K562 (cell line): ENCODE data around the gene ASIC3. TPM values are rescaled to one million over a fixed set of nuclear protein-coding genes. Genes with fewer than 3 reads are reported as not detected.
A peak's percentile ranks its signal among the peaks of the same experiment; 100 is the strongest.

Experiments used
- ATAC-seq: fragments of 200-7000 bp; cut with Tn5 transposase; 3 replicates; pipeline ENCODE4 v1.9.1; 2020; ENCODE audit warnings: moderate library complexity
- BruUV-seq: library from RNA; stranded (reverse); fragments of 400-500 nt; replicated peaks from 2 replicates; lab custom pipeline; 2021; lab: Mats Ljungman, UMichigan
- CTCF ChIA-PET: fragments of 300-600 bp; formaldehyde crosslinking; extraction: SDS; loops from one replicate; lab custom pipeline; 2021; ENCODE audit warnings: low intra/inter-chr PET ratio; lab: Yijun Ruan, JAX
- POLR2A ChIA-PET: fragments of 300-600, 350-650 bp; sonication (Branson Sonifier 250); formaldehyde crosslinking; extraction: SDS; loops from one replicate; lab custom pipeline; 2021; ENCODE audit warnings: antibody characterized with exemption, inconsistent platforms; lab: Yijun Ruan, JAX
- DNase-seq, 4 experiments: peaks; one replicate each; pipeline versions ENCODE4 v3.0.0 to v3.0.0-alpha.2; 2011 to 2018; ENCODE audit warnings: low spot score in 3 of 4, mixed read lengths in 3 of 4; ENCODE audit errors: extremely low read depth in 1 of 4
- FAIRE-seq: peaks from 2 replicates; lab custom pipeline; 2011; peaks lifted over from hg19 to GRCh38; lab: Jason Lieb, UNC
- H2AFZ ChIP-seq: 2 replicates; pipeline ENCODE4 v1.6.0; 2011; ENCODE audit warnings: low read depth, low read length, control low read depth, inconsistent platforms
- H3K27ac ChIP-seq: fragments of 200-600 bp; 3 replicates; pipeline ENCODE4 v1.8.0; 2011; ENCODE audit warnings: low read depth, mild to moderate bottlenecking, control low read depth, inconsistent platforms, low read length, moderate library complexity, mixed read lengths; ENCODE audit errors: extremely low read depth
- H3K27me3 ChIP-seq, 2 experiments: fragments of 300-600 bp in 1 of 2; 2 replicates in 1 of 2; 3 replicates in 1 of 2; pipeline versions ENCODE4 v1.6.0 to v1.8.0; 2011; ENCODE audit warnings: inconsistent platforms in 2 of 2, low read length in 2 of 2, mild to moderate bottlenecking in 1 of 2, mixed read lengths in 1 of 2, moderate library complexity in 1 of 2; ENCODE audit not compliant: control insufficient read depth in 2 of 2, insufficient read depth in 2 of 2
- H3K36me3 ChIP-seq: fragments of 300-600 bp; 3 replicates; pipeline ENCODE4 v1.8.0; 2011; ENCODE audit warnings: mild to moderate bottlenecking, low read length, inconsistent platforms; ENCODE audit not compliant: control insufficient read depth, insufficient read depth
- H3K4me1 ChIP-seq, 2 experiments: fragments of 200-600 bp in 1 of 2; replicated peaks in 1 of 2; 2 replicates in 1 of 2; 3 replicates in 1 of 2; pipeline versions ENCODE4 v1.5.1 to v1.8.0; 2011; ENCODE audit warnings: inconsistent platforms in 2 of 2, low read length in 2 of 2, mild to moderate bottlenecking in 1 of 2, mixed read lengths in 1 of 2, moderate library complexity in 1 of 2; ENCODE audit not compliant: control insufficient read depth in 2 of 2, insufficient read depth in 2 of 2
- H3K4me2 ChIP-seq: 2 replicates; pipeline ENCODE4 v1.6.1; 2011; ENCODE audit warnings: low read length, control low read depth, inconsistent platforms, mixed read lengths; ENCODE audit not compliant: insufficient read depth
- H3K4me3 ChIP-seq: fragments of 200-600 bp; sonication (generic), shearing (Covaris generic); 2 replicates; pipeline ENCODE4 v1.5.1; 2016; ENCODE audit warnings: control low read depth, inconsistent platforms
- H3K79me2 ChIP-seq: fragments of 200-600 bp; 3 replicates; pipeline ENCODE4 v1.8.0; 2011; ENCODE audit warnings: low read length, inconsistent platforms; ENCODE audit not compliant: control insufficient read depth, insufficient read depth
- H3K9ac ChIP-seq, 2 experiments: 2 replicates each; pipeline versions ENCODE4 v1.6.0 to v1.6.1; 2011; ENCODE audit warnings: low read depth in 2 of 2, low read length in 2 of 2, control low read depth in 1 of 2, inconsistent platforms in 1 of 2, mild to moderate bottlenecking in 1 of 2, mixed read lengths in 1 of 2; ENCODE audit not compliant: insufficient read depth in 1 of 2
- H3K9me1 ChIP-seq: one replicate; pipeline ENCODE4 v1.6.0; 2011; ENCODE audit warnings: inconsistent platforms, mild to moderate bottlenecking, low read length, moderate library complexity; ENCODE audit not compliant: control insufficient read depth, insufficient read depth
- H3K9me3 ChIP-seq: replicated peaks from 2 replicates; pipeline ENCODE4 v1.5.1; 2011; ENCODE audit warnings: low read depth, low read length, inconsistent platforms; ENCODE audit not compliant: control insufficient read depth, insufficient read depth
- H4K20me1 ChIP-seq: replicated peaks from 2 replicates; pipeline ENCODE4 v1.6.1; 2011; ENCODE audit warnings: low read length, inconsistent platforms, mixed read lengths; ENCODE audit not compliant: control insufficient read depth, insufficient read depth
- NFRKB ChIP-seq: fragments of 450-650 bp; IDR thresholded peaks from 2 replicates; pipeline ENCODE4 v1.6.1; 2016; ENCODE audit warnings: low read depth
- NRF1 ChIP-seq, 2 experiments: fragments of 450-650 bp; IDR thresholded peaks in 1 of 2; conservative IDR thresholded peaks in 1 of 2; 2 replicates each; pipeline ENCODE4 v1.6.1; 2014; ENCODE audit warnings: mild to moderate bottlenecking in 2 of 2
- PML ChIP-seq: IDR thresholded peaks from 2 replicates; pipeline ENCODE4 v1.6.1; 2012; ENCODE audit warnings: low read length, inconsistent platforms
- WGBS: fragments of 100-300 bp; shearing (Covaris generic); methylation state at CpG from one replicate; pipeline ENCODE4 v1.1.6; 2016; ENCODE audit warnings: low coverage, mixed read lengths; ENCODE audit not compliant: insufficient coverage; ENCODE audit errors: missing lambda C conversion rate; 5-methylcytosine and 5-hydroxymethylcytosine counted together
- in situ Hi-C: fragments of 300-500 bp; cut with MboI; formaldehyde crosslinking; loops from 4 replicates; pipeline ENCODE4 v1.15.0; 2018; ENCODE audit warnings: inconsistent platforms, mixed read lengths
- intact Hi-C: fragments of 100-400 bp; cut with micrococcal nuclease; formaldehyde crosslinking; loops from 2 replicates; pipeline ENCODE4 v1.14.2; 2022
- polyA plus RNA-seq, 8 experiments: library from polyadenylated mRNA; depleted of rRNA in 4 of 8; stranded (reverse) in 5 of 8; unstranded in 3 of 8; fragments of >200 nt; fragmentation: Nextera tagmentation in 2 of 8; fragmentation: Illumina TruSeq in 1 of 8; extraction: Ambion mirVana in 2 of 8; extraction: Trizol in 1 of 8; gene quantifications; 2 replicates each; pipeline versions ENCODE4 v1.2.1 to v1.2.3, GENCODE V29; 2011 to 2014; ENCODE audit warnings: inconsistent platforms in 1 of 8, missing spikeins in 1 of 8
- total RNA-seq, 7 experiments: library from RNA; depleted of rRNA in 6 of 7; stranded (reverse); fragments of >200 nt in 6 of 7; fragmentation: Illumina TruSeq in 2 of 7; extraction: Trizol in 2 of 7; gene quantifications; 2 replicates each; pipeline versions ENCODE4 v1.2.1 to v1.2.3, GENCODE V29; 2011 to 2021; ENCODE audit warnings: low replicate concordance in 1 of 7
- TF ChIP-seq, protein P1 (sequence below): sonication (generic); formaldehyde crosslinking; IDR thresholded peaks from 2 replicates; pipeline ENCODE4 v1.9.0; 2022; ENCODE audit warnings: mild to moderate bottlenecking, missing genetic modification reagents
- TF ChIP-seq, protein P2 (sequence below): sonication (generic); formaldehyde crosslinking; IDR thresholded peaks from 2 replicates; pipeline ENCODE4 v1.8.1; 2023; ENCODE audit warnings: mild to moderate bottlenecking, missing genetic modification reagents
- TF ChIP-seq, protein P3 (sequence below): fragments of 200-800 bp; sonication (Bioruptor generic); IDR thresholded peaks from 2 replicates; pipeline ENCODE4 v1.6.1; 2017; ENCODE audit warnings: missing genetic modification characterization, missing compliant biosample characterization
- TF ChIP-seq, protein P4 (sequence below), 2 experiments: fragments of 450-650 bp in 1 of 2; sonication (generic) in 1 of 2; formaldehyde crosslinking in 1 of 2; IDR thresholded peaks; 2 replicates each; pipeline versions ENCODE4 v1.7.1 to v1.9.0; 2016 to 2022; ENCODE audit warnings: inconsistent platforms in 1 of 2, mild to moderate bottlenecking in 1 of 2, missing genetic modification reagents in 1 of 2
- TF ChIP-seq, protein P5 (sequence below): fragments of 450-650 bp; IDR thresholded peaks from 2 replicates; pipeline ENCODE4 v1.6.1; 2016; ENCODE audit warnings: low read depth, mild to moderate bottlenecking, moderate library complexity

Gene ASIC3
- total and polyA plus RNA-seq, 9 of the 15 experiments (the other 6 are each of a cell fraction or from before 2014, with no cell fraction given): 0.11 to 5.0 (median 0.87) TPM

DNA sequence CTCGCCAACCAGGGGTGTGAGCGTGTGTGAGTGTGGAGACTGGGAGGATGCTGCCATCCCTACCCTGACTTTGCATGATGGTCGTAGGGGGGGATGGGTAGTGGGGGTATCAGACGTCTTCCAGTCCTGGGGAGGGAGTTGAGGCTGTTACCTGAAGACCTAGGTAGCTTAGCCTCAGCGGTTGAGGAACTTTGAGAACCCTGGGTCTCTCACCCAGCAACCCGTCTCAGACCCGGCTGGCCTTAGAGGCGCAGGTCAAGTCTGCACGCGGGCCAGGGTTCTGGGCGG, 13.7 kb downstream of the ASIC3 start:
- Histone ChIP-seq H3K4me3 (peak overlapping the region; percentile 84), H4K20me1 (peaks cover 10% of the 10 kb centered on the region), H3K9ac (peak overlapping the region; percentile 85 to 91), H3K27ac (peak overlapping the region; percentile 90), H3K9me3 (no peaks in the 10 kb centered on the region), H3K4me2 (peak overlapping the region; percentile 94), H3K4me1 (peaks cover 46 to 86% of the 10 kb centered on the region in 2 experiments), H3K36me3 (peaks cover 47% of the 10 kb centered on the region), H3K79me2 (peaks cover 68% of the 10 kb centered on the region), H3K9me1 (no peaks in the 10 kb centered on the region), H3K27me3 (no peaks in the 10 kb centered on the region), H2AFZ (no peak overlapping the region)
- intact Hi-C loops (no loop called here), in situ Hi-C loops (no loop called here)
- no peak for DNase-seq
- BruUV-seq: no TSS peak
- ATAC-seq: no peak; the same call in 2 of the 3 replicates
- 2% methylated on average over 11 of the region's 11 CpGs for WGBS
- ChIA-PET POLR2A (interaction anchor here (0.7 to 2.7 kb wide), 6 partner anchors 9 to 42 kb away, joined by 3 to 9 read pairs (median 4); partner anchors contain the start of gene FASTK), CTCF (no interaction called here)
- FAIRE-seq: peak; percentile 84
- peak; percentile 20; the same call in 1 of the 2 replicates for TF ChIP-seq PML
- TF ChIP-seq, protein P1, sequence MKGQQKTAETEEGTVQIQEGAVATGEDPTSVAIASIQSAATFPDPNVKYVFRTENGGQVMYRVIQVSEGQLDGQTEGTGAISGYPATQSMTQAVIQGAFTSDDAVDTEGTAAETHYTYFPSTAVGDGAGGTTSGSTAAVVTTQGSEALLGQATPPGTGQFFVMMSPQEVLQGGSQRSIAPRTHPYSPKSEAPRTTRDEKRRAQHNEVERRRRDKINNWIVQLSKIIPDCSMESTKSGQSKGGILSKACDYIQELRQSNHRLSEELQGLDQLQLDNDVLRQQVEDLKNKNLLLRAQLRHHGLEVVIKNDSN (CRISPR knock-in tag): no peak
- TF ChIP-seq, protein P2, sequence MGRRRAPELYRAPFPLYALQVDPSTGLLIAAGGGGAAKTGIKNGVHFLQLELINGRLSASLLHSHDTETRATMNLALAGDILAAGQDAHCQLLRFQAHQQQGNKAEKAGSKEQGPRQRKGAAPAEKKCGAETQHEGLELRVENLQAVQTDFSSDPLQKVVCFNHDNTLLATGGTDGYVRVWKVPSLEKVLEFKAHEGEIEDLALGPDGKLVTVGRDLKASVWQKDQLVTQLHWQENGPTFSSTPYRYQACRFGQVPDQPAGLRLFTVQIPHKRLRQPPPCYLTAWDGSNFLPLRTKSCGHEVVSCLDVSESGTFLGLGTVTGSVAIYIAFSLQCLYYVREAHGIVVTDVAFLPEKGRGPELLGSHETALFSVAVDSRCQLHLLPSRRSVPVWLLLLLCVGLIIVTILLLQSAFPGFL (CRISPR knock-in tag): 0 out of 2 replicates have a peak, but pooled peaks have one; percentile 12
- TF ChIP-seq NFRKB: no peak
- TF ChIP-seq, protein P3, sequence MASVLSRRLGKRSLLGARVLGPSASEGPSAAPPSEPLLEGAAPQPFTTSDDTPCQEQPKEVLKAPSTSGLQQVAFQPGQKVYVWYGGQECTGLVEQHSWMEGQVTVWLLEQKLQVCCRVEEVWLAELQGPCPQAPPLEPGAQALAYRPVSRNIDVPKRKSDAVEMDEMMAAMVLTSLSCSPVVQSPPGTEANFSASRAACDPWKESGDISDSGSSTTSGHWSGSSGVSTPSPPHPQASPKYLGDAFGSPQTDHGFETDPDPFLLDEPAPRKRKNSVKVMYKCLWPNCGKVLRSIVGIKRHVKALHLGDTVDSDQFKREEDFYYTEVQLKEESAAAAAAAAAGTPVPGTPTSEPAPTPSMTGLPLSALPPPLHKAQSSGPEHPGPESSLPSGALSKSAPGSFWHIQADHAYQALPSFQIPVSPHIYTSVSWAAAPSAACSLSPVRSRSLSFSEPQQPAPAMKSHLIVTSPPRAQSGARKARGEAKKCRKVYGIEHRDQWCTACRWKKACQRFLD (CRISPR knock-in tag): peak; percentile 74; the same call in 1 of the 2 replicates
- peak; percentile 54 to 64; a peak in 3 of 4 replicates for TF ChIP-seq NRF1 (conservative IDR thresholded peaks at IDR 0.05 in 1 of 2, IDR thresholded peaks at IDR 0.05 in 1 of 2)
- TF ChIP-seq, protein P4, sequence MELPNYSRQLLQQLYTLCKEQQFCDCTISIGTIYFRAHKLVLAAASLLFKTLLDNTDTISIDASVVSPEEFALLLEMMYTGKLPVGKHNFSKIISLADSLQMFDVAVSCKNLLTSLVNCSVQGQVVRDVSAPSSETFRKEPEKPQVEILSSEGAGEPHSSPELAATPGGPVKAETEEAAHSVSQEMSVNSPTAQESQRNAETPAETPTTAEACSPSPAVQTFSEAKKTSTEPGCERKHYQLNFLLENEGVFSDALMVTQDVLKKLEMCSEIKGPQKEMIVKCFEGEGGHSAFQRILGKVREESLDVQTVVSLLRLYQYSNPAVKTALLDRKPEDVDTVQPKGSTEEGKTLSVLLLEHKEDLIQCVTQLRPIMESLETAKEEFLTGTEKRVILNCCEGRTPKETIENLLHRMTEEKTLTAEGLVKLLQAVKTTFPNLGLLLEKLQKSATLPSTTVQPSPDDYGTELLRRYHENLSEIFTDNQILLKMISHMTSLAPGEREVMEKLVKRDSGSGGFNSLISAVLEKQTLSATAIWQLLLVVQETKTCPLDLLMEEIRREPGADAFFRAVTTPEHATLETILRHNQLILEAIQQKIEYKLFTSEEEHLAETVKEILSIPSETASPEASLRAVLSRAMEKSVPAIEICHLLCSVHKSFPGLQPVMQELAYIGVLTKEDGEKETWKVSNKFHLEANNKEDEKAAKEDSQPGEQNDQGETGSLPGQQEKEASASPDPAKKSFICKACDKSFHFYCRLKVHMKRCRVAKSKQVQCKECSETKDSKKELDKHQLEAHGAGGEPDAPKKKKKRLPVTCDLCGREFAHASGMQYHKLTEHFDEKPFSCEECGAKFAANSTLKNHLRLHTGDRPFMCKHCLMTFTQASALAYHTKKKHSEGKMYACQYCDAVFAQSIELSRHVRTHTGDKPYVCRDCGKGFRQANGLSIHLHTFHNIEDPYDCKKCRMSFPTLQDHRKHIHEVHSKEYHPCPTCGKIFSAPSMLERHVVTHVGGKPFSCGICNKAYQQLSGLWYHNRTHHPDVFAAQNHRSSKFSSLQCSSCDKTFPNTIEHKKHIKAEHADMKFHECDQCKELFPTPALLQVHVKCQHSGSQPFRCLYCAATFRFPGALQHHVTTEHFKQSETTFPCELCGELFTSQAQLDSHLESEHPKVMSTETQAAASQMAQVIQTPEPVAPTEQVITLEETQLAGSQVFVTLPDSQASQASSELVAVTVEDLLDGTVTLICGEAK (IDR thresholded peaks at IDR 0.05): no peak
- TF ChIP-seq, protein P4 (CRISPR knock-in tag; IDR thresholded peaks at IDR 0.05): 0 out of 2 replicates have a peak, but pooled peaks have one; percentile 8
- TF ChIP-seq, protein P5, sequence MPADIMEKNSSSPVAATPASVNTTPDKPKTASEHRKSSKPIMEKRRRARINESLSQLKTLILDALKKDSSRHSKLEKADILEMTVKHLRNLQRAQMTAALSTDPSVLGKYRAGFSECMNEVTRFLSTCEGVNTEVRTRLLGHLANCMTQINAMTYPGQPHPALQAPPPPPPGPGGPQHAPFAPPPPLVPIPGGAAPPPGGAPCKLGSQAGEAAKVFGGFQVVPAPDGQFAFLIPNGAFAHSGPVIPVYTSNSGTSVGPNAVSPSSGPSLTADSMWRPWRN: no peak
